ENCODE measurements around the gene KCNJ14.

GRCh38 chr19:48458016-48458415 lies 2.6 kb downstream of the KCNJ14 start:
- TF ChIP-seq POLR2A (IDR thresholded peaks at IDR 0.05): no peak
- no peak for TF ChIP-seq CTCF (IDR thresholded peaks at IDR 0.05)

Measured in esophagus squamous epithelium (tissue), 4 donors.